ENCODE results near the gene SAA4.

- no peak for TF ChIP-seq CTCF (conservative IDR thresholded peaks at IDR 0.05)
- no peak for TF ChIP-seq EZH2 (IDR thresholded peaks at IDR 0.05; ENCODE audit: low read depth)
These were observed 46.0 kb upstream of the SAA4 start for GRCh38 chr11:18282626-18283025.
